NCI-H82 treated with DMSO at 0.1 percent for 48 hours (cell line): ENCODE data around the gene SRCAP.
A peak's percentile ranks its signal among the peaks of the same experiment; 100 is the strongest.

Experiments used
- DNase-seq: peaks from one replicate; lab custom pipeline; 2025; ENCODE audit not compliant: unreplicated experiment; lab: John Stamatoyannopoulos, UW

SRCAP gene

DNA sequence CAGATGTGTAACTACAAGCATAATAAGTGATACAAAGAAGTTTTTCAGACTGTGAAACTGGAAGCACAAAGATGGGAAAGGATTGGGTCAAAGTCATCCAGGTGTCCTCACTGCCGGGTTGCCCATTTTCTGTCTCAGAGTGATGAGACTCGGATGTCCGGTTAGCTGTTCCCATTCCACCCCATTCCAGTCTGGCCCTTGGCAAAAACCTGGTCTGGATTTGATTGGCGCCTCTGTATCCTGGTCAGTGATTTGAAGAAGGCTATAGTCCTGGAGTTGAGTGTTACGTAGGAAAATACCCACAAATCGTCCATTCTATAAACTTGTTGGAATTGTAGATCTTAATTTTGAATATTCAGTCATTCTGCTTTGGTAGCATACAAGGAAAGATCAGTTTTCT, 29.4 kb downstream of the SRCAP start:
- no peak for DNase-seq

DNA sequence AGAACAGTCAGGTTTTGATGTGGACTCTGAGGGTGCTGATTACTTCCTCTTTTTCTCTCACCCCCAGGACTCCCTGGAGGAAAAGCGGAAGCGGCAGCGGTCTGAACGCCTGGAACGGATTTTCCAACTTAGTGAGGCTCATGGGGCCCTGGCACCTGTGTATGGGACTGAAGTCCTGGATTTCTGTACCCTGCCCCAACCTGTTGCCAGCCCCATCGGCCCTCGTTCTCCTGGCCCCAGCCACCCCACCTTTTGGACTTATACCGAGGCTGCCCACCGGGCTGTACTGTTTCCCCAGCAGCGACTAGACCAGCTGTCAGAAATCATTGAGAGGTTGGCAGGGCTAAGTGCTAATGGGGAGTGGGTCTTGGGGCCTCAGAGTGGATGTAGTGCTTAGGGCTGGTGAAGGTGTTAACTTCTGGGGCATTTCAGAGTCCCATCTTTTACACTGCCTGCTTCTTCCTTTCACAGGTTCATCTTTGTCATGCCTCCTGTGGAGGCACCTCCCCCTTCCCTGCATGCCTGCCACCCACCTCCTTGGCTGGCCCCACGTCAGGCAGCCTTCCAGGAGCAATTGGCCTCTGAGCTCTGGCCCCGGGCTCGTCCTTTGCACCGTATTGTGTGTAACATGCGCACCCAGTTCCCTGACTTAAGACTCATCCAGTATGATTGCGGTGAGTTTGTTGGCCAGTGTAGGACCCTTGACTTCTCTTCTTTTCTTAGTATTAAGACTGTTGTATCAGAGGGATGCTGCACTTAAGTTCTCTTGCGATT, 30.1 kb downstream of the SRCAP start:
- DNase-seq: no peak

DNA sequence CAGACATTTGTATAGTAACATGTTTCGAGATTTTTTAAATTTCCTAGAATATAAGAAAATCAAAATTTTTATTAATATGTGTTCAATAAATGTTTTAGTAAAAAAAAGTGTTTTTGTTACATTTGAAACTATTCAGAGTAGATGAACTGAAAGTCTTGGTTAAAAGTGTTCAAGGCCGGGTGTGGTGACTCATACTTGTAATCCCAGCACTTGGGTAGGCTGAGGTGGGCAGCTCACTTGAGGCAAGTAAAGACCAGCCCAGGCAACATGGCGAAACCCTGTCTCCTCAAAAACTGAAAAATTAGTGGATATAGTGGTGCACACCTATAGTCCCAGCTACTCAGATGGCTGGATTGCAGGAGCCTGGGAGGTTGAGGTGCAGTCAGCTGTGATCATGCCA, 32.4 kb downstream of the SRCAP start:
- DNase-seq: no peak

DNA sequence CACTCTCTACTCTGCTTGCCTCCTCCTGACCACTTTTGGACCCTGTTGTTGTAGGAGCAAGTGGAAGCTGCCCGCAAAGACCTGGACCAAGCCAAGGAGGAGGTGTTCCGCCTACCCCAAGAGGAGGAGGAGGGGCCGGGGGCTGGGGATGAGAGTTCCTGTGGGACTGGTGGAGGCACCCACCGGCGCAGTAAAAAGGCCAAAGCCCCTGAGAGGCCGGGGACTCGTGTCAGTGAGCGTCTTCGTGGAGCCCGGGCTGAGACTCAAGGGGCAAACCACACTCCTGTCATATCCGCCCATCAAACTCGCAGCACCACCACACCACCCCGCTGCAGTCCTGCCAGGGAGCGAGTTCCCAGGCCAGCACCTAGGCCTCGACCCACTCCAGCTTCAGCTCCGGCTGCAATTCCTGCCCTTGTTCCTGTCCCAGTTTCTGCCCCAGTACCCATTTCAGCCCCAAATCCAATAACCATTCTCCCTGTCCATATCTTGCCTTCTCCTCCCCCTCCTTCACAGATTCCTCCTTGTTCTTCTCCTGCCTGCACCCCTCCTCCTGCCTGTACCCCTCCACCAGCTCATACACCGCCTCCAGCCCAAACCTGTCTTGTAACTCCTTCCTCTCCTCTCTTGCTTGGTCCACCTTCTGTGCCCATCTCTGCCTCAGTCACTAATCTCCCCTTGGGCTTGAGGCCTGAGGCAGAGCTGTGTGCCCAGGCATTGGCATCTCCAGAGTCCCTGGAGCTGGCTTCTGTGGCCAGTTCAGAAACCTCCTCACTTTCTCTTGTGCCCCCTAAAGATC, 38.2 kb downstream of the SRCAP start:
- DNase-seq: no peak

DNA sequence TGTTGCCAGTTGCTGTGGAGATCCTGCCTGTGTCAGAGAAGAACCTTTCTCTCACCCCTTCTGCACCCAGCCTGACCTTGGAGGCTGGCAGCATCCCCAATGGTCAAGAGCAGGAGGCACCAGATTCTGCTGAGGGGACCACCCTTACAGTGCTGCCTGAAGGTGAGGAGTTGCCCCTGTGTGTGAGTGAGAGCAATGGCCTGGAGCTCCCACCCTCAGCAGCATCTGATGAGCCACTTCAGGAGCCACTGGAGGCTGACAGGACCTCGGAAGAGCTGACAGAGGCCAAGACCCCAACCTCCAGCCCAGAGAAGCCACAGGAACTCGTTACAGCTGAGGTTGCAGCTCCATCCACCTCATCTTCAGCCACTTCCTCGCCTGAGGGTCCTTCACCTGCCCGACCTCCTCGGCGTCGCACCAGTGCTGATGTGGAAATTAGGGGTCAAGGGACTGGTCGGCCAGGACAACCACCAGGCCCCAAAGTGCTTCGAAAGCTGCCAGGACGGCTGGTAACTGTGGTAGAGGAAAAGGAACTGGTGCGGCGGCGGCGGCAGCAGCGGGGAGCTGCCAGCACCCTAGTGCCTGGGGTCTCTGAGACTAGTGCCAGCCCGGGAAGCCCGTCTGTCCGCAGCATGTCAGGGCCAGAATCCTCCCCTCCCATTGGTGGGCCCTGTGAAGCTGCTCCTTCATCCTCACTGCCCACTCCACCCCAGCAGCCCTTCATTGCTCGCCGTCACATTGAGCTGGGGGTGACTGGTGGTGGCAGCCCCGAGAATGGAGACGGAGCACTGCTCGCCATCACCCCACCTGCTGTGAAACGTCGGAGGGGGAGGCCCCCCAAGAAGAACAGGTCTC, 39.0 kb downstream of the SRCAP start:
- DNase-seq: no peak

DNA sequence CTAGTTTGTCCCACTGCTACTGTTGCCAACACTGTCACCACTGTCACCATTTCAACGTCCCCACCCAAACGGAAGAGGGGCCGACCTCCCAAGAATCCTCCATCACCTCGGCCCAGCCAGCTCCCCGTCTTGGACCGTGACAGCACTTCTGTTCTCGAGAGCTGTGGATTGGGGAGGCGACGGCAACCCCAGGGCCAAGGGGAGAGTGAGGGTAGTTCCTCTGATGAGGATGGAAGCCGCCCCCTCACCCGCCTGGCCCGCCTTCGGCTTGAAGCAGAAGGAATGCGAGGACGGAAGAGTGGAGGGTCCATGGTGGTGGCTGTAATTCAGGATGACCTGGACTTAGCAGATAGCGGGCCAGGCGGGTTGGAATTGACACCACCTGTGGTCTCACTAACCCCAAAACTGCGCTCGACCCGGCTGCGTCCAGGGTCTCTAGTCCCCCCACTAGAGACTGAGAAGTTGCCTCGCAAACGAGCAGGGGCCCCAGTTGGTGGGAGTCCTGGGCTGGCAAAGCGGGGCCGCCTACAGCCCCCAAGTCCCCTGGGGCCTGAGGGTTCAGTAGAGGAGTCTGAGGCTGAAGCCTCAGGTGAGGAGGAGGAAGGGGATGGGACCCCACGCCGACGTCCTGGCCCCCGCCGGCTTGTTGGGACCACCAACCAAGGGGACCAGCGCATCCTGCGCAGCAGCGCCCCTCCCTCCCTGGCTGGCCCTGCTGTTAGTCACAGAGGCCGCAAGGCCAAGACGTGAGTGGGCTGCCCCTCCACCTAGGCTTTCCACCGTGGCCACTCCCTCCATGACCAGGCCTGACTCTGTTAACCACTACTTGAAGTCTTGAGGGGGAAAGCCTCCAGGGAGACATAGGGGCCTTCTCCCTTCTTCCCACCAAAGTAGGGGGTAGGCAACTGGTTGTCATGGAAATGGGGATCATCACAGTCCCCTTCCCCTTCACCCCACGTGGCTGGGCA, 40.3 kb downstream of the SRCAP start:
- DNase-seq: no peak

DNA sequence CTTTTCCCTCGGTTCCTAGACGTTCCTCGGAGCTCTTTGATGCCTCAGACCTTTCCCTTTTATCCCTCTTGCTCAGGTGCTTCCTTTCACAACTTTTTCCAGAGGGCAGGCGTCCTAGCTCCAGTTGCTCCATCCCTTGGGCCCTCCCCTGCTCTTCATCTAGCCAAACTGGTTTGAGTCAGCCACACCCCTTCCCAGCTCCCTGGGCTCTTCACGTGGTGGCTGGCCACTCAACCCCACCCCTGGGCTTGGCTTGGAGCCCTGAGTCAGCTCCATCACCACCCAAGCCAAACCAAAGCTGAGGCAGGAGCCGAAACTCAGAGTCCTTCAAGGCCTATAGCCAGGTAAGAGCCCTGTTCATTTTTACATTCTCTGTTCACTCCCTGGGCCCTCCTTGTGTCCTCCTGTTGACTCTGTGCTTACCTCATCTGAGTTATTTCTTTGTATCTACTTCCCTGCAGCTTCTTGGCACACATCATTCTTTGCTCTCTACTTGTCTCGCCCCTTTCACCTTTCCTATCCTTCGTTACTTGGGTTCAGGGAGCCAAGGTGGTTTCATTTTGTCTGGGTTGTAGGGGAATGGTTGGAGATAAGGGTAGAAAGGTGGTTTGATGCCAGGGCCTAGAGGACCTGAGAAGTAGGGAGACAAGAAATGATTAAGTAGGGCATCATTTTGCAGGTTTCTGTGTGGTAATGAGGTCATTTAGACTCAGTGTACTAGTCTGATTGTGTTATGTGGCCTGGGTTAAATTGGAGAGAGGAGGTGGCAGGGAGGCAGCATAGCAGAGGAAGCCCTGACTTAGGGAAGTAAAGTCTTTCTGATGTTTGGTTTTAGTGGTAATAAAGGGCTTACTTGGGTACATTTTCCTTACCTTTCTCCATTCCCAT, 41.6 kb downstream of the SRCAP start:
- DNase-seq: no peak

DNA sequence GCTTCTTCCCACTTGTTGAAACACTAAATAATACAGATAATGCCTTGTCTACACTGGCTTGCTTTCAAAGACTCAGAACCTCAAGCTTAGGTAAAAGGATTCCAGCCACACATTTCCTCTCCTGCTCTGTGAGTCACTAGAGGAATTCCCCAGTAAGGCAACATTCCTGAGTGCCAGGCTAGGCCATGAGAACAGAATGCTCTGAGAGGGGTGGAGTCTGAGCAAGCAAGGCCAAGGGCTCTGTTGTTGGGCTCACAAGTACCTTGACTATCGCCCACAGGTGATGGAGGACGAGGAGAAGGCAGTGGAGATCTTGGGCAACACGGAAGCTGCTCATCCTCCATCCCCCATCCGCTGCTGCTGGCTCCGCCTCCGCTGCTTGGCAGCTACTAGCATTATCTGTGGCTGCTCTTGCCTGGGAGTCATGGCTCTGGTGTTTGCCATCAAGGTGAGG, 42.5 kb downstream of the SRCAP start:
- no peak for DNase-seq

DNA sequence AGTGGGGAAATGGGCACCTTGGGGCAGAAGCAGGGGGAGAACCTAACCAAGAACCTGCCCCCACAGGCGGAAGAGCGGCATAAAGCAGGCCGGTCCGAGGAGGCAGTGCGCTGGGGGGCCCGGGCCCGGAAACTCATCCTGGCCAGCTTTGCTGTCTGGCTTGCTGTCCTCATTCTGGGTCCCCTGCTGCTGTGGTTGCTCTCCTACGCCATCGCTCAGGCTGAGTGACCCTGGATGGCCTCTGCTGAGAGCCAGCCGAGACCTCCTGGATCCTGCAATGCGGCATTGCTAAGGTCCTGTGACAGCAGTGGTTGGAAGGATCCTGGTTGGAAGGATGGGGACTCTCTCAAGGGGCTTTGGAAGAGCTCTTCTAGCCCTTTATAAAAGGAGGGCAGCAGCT, 44.7 kb downstream of the SRCAP start:
- DNase-seq: no peak

DNA sequence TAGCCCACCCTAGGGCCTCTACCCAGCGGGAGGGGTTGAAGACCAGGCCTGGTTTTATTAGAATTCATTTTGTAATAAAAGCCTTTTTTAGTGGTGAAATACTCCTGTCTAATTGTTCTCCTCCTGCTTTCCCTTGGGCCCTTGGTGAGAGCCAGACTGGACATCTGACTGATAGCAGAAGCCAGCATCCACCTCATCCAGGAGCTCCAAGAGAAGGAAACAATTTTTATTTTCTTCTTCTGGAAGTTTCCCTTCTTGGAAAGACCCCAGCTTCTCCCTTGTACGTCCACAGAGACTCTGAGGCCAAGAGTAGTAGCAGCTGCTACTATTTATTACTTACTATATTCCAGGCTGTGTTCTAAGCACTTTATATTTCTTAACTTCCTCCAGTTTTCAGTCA, 45.2 kb downstream of the SRCAP start:
- no peak for DNase-seq

DNA sequence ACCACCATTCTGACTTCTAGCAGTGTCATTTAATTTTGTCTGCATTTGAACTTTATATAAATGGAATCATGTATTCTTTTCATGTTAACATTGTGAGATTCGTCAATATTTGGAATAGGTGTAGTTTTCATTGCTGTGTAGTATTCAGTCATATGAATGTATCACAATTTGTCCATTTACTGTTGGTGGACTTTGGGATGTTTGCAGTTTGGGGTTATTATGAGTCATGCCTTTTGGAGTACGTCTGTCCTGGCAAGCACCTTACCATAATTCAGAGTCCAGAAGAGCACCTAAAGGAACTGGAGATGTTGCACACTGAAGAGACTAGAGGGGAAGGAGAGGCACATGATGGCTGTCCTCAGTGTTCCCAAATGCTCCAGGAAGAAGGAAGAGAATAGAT, 46.1 kb downstream of the SRCAP start:
- DNase-seq: no peak

DNA sequence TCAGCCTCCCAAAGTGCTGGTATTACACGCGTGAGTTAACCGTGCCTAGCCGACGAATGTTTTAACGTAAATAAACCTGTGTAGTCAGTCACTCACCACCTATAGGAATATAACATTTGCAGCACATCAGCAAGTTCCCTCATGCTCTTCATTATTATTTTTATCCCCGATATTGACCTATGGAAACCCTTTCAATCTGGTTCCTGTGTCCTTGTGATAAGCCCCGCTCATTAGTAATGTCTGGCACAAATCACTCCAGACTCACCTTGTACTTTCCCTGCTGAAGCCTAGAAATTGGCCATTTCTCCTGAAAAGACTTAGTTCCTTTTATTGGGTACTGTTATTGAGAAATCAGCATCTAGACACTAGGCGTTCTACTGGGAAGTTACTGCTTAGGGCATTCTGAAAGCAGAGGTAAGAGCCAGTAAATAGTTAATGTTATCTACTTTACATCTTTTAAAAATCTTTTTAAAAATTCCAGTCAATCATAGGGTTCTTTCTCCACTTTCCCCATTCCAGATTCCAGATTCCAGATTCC, 47.7 kb downstream of the SRCAP start:
- DNase-seq: no peak

DNA sequence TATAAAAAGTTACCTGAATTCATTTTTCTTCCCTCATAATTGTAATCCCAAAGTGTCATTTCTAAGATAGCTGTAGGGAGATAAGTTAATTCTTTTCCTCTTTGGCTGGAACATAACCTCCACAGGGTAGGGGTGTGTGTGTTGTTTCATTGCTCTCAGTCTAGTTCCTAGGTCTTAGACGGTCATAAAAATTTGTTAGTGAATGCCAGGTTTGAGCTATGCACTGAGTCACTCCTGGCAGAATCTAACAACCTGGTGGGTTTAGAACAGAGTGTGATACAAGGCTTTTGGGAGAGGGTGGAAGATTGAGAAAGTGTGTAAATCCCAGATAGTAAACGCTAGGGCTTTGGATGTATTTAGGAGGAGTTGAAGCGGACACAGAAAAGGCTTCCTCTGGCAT, 48.4 kb downstream of the SRCAP start:
- no peak for DNase-seq

DNA sequence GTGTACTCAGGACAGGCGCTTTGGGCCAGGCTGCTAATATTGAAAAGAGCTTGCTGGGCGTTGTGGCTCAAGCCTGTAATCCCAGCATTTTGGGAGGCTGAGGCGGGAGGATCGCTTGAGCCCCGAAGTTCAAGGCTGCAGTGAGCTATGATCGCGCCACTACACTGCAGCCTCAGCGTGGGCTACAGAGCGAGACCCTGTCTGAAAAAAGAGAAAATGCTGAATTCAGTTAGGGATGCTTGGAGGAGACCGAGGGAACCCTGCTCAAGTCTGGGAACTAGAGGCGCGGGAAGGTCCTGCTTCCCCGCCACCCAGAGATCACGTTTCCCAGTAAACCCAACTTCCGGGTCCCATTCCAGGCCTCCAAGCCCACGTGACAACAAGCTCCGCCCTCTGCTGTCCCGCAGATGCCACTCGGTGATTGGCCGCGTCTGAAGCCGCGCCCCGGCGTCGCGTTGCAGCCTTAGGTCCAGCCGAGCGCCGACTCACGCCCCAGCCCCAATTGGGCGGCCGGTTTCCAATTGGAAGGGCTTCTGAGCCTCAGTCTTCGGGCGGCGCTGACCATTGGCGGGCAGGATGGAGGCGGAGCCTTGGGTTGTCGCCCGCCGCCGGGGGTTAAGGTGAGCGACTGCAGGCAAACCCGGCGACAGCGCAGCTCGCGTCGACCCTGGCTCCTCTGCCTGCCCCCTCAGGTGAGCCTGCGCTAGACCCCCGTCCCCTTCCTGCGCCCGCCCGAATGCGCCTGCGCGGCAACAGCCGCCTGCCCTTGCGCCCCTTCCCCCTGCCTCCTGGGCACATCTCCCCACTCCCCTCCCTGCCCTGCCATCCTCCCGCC, 49.0 kb downstream of the SRCAP start, which contains the start of gene PHKG2:
TSS of gene PHKG2 (plus strand) at position 627 of the 835 bp plus-strand sequence. CDS start 396 bp downstream, outside the sequence.
- peak; percentile 90 for DNase-seq

DNA sequence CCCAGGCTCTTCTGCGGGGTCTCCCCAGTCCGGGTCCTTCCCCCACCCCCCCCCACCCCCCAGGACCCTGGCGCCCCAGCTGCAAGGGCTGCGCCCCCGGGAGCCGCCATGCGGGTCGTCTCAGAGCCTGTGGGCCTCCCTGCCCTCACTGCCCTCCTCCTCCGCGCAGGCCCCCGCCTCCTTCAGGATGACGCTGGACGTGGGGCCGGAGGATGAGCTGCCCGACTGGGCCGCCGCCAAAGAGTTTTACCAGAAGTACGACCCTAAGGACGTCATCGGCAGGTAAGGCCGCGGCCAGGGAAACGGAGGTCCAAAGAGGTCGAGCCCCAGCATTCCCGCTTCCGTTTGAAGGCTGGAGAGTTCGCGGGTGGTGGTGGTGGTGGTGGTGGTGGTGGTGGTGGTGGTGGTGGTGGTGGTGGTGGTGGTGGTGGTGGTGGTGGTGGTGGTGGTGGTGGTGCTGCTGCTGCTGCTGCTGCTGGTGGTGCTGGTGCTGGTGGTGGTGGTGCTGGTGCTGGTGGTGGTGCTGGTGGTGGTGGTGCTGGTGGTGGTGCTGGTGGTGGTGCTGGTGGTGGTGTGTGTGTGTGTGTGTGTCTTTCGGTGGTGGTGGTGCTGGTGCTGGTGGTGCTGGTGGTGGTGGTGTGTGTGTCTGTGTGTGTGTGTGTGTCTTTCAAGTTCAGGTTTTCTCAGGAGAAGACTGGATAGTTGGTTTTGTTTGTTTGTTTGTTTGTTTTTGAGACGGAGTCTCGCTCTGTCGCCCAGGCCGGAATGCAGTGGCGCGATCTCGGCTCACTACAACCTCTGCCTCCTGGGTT, 49.9 kb downstream of the SRCAP start:
- DNase-seq: no peak

DNA sequence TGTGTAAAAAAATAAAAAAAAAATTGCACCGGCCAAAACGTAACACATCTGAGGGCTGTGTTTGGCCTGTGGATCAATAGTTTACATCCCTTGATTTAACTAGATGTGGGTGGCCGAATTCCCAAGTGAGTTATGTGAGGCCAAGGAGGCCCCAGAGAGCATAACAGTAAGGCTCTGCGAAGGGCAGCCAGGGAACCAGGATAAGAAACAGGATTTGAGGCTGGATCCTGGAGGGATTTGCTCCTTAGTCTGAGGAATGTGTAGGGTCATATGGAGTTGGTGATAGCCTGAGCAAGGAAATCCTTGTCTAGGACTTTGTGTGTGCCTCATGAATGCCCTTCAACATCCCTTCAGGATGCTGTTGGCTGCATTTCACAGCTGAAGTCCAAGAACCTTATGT, 51.2 kb downstream of the SRCAP start:
- DNase-seq: no peak

DNA sequence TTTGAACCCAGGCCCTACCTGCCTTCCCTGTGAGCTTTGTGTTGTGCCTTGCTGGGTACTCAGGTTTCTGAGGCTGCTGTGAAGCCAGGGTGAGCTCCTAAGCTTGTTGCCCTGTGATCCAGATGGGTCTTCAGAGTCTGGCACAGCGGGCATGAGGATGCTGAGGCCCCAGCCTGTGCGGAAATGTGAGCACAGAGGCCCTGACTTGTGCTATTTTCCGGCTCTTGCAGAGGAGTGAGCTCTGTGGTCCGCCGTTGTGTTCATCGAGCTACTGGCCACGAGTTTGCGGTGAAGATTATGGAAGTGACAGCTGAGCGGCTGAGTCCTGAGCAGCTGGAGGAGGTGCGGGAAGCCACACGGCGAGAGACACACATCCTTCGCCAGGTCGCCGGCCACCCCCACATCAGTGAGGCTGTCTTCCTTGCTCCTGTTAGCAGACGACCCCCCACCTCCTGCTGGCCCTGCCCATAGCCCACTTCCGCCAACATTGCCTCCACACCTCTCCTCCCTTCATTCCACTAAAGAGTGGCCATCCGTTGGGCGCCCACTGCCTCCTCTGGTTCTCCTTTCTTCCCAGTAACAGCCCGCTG, 52.0 kb downstream of the SRCAP start:
- no peak for DNase-seq
